Gastrocnemius medialis (tissue), 4 donors: Measurements from ENCODE around the gene MACIR.

Source experiments
- CTCF ChIP-seq, 5 experiments: fragments of 450-650 bp in 3 of 5; fragments of 200-600 bp in 2 of 5; sonication (generic) in 2 of 5; IDR thresholded peaks in 4 of 5; conservative IDR thresholded peaks in 1 of 5; 1 replicate in 4 of 5; 2 replicates in 1 of 5; pipeline ENCODE4 v1.5.1; 2016 to 2019; ENCODE audit warnings: antibody characterized with exemption in 5 of 5, mild to moderate bottlenecking in 3 of 5, moderate library complexity in 3 of 5
- POLR2A ChIP-seq, 2 donors: fragments of 450-650 bp; IDR thresholded peaks; one replicate each; pipeline ENCODE4 v1.6.1; 2017; ENCODE audit warnings: antibody characterized with exemption in 2 of 2, mild to moderate bottlenecking in 2 of 2, moderate library complexity in 2 of 2

DNA sequence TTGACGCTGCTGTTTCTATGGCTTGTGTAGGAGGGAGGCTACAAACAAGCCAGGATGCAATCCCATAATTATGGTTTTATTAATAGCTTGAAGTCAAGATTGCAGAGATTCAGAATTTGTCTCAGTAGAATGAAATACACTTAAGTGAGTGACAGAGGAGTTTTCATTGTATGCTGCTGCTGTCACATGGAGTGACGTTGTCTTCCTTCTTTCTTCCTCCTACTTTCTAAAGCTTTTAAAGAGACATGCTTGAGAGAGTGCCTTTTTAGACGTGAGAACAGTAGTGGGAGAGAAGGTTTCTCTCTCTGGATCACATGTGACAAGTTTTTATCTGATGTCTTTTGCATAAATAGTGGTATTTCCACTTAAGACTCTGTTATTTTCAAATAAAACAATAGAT lies 48.9 kb downstream of the MACIR start:
- TF ChIP-seq POLR2A (IDR thresholded peaks at IDR 0.05) (no peak), CTCF (IDR thresholded peaks at IDR 0.05 in 4 of 5, conservative IDR thresholded peaks at IDR 0.05 in 1 of 5) (no peak)
